ENCODE results near the gene TIMM22. TPM values are rescaled to one million over a fixed set of nuclear protein-coding genes. Genes with fewer than 3 reads are reported as not detected.

TIMM22 gene
- total RNA-seq, 1 donor from 2014 or later, result 9.3 TPM

DNA sequence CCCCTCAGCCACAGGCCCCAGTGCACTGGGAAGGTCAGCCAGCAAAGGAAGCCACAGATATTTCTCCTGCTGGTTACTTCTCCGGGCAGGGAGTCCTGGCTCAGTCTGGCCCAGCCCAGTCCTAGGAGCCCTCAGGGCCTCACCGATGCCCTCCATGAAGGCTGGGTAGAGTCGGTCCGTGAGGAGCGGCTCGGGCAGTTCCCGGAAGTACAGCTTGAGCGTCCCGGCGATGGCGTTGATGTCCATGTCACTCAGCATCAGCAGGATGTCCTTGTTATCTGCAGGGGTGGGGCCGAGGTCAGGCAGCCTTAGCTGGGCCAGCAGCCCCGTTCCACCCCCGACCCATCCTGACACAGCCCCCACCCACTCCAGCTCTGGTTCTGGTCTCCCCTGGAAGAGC is 13.7 kb downstream of the TIMM22 start:
- ATAC-seq (no peak), DNase-seq (ENCODE audit: low spot score) (no peak)
- intact Hi-C loops (cut with DNase I), result no loop called here

DNA sequence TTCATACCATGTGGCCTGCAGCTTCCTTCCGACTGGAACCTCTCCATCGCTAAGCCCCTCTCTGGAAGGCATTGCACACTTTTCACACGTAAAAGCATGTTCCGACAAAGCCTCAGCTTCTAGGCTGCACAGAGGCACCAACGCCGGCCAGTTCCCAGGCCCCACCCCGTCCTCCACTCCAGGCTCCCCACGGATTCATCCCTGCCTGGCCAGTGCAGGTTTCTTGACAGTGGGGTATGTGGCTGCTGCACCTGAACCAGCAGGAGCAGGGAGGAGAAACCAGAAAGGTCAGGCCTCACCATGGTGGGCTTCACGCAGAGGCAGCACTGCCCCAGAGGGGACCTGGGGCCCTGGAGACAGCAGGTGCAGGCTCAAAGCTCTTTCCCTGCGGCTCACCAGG is 14.2 kb downstream of the TIMM22 start:
- DNase-seq (ENCODE audit: low spot score) (no peak), ATAC-seq (no peak)
- intact Hi-C loops (cut with DNase I), result no loop called here

GRCh38 chr17:1011760-1012735 is 15.1 kb downstream of the TIMM22 start:
- no peak for DNase-seq (ENCODE audit: low spot score)
- no peak for ATAC-seq
- intact Hi-C loops (cut with DNase I), result no loop called here

GRCh38 chr17:1012823-1013728 is 16.1 kb downstream of the TIMM22 start:
- intact Hi-C loops (cut with DNase I), result no loop called here
- DNase-seq (ENCODE audit: low spot score) (no peak), ATAC-seq (no peak)

GRCh38 chr17:1013729-1014090 is 16.8 kb downstream of the TIMM22 start:
- DNase-seq (ENCODE audit: low spot score), result no peak
- intact Hi-C loops (cut with DNase I), result no loop called here
- no peak for ATAC-seq

GRCh38 chr17:1018547-1018946 is 21.6 kb downstream of the TIMM22 start:
- DNase-seq (ENCODE audit: low spot score), result no peak
- intact Hi-C loops (cut with DNase I), result no loop called here
- no peak for ATAC-seq

DNA sequence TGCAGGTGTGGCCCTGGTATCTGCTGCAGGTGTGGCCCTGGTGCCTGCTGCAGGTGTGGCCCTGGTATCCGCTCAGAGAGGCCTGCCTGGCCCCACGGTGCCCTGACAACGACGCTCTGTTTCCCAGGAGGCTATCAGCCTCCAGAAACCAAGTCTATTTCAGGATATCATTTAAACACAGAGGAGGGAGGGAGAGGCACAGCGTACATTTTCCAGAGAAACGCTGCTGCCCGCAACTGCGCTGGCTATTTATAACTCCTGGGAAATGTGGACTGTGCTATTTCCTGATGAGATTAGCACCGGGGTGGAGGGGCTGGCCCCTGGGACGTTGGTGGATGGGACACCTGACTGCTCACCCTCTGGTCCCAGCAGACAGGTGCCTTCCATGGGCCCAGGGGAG is 22.5 kb downstream of the TIMM22 start:
- intact Hi-C loops (cut with DNase I), result no loop called here
- no peak for ATAC-seq
- DNase-seq (ENCODE audit: low spot score), result no peak

GRCh38 chr17:1021147-1021546 is 24.2 kb downstream of the TIMM22 start:
- no peak for ATAC-seq
- DNase-seq (ENCODE audit: low spot score), result no peak
- intact Hi-C loops (cut with DNase I), result no loop called here

- intact Hi-C loops (cut with DNase I), result no loop called here
- peak; percentile 35 for ATAC-seq
Measured at GRCh38 chr17:1022278-1023024, 25.5 kb downstream of the TIMM22 start.

DNA sequence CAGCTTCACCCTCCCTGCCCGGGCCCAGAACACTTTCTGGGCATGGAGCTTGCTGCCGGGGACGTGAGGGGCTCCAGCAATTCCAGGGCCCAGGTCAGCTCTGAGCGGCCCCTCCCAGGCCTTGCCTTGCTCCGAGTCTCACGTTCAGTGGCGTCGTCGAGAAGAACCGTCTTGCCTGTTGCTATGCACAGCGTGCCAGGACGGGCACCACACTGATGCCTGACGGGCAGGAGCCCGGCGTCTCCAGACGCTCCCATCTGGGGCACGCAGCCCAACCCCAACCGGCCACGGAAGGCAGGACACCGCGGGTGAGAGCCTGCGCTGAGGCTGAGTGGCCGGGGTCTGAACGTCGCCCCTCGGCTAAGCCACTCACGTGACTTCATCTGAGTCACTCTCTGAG is 27.1 kb downstream of the TIMM22 start:
- DNase-seq (ENCODE audit: low spot score) (no peak), ATAC-seq (no peak)
- intact Hi-C loops (cut with DNase I), result no loop called here

More at GRCh38 chr17:1022278-1023024, 25.5 kb downstream of the TIMM22 start:
- DNase-seq (ENCODE audit: low spot score), result no peak

DNA sequence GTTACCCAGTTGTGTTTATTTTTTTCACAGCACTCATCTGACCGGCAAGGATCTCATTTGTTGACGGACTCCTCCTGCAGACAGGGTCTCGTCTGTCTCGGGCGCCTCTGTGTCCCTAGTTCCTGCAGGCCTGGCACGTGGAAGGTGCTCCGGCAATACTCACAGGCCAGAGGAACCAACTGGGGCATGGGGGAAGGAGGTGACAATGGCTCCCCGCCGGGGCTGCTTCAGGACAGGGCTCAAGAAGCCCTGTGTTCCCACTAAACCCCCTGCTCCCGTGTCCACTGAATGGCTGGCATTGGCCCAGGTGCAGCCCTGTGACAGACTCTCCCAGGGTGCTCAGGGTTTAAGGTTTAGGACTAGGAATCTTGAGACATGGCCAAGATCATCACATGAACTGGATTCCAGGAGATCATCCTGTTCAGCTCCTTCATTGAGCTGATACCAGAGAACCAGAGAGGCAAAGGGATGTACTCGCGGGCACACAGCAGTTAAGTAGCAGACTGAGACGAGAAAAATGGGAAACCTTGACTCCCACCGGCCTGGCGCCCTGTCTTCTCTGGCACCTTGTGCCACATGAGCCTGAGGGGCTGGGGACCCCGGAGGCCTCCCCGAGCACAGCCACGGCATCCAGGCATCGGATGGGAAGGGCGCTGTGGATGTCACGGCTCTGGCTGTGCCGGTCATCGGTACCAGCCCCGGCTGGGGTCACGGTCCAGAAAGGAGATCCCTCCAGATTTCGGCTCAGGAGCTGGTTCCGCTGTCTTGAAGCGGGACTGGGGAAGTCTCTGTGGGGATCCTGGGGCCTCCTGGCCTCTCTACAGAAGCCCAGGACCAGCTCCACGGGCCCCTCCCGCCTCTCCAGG is 29.0 kb downstream of the TIMM22 start:
- intact Hi-C loops (cut with DNase I), result no loop called here

DNA sequence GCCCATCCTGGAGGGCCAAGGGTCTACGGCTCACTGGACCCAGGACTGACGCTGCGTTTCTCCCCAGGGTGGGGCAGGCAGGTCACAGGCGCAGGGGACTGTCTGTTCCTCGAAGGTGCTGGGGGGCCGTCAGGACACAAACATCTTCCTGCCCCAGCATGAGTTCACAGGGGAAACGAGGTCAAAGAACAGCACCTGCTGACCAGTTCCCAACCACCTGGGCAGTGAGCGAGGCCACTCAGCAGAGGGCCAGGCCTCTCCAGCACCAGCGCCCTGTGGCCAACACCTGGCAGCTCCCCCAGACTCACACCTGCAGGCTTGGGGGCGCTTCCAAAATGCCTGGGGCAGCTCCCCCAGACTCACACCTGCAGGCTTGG is 29.7 kb downstream of the TIMM22 start:
- intact Hi-C loops (cut with DNase I), result no loop called here
- no peak for ATAC-seq
- no peak for DNase-seq (ENCODE audit: low spot score)

More for the DNA sequence above, 29.0 kb downstream of the TIMM22 start:
- no peak for DNase-seq (ENCODE audit: low spot score)
- ATAC-seq, result no peak

- DNase-seq (ENCODE audit: low spot score) (no peak), ATAC-seq (no peak)
- intact Hi-C loops (cut with DNase I), result no loop called here
Measured at GRCh38 chr17:1027044-1027443, 30.1 kb downstream of the TIMM22 start.

GRCh38 chr17:1029196-1029921 is 32.4 kb downstream of the TIMM22 start:
- ATAC-seq, result peak; percentile 63
- intact Hi-C loops (cut with DNase I), result no loop called here
- no peak for DNase-seq (ENCODE audit: low spot score)

- ATAC-seq (peak; percentile 8), DNase-seq (ENCODE audit: low spot score) (no peak)
- intact Hi-C loops (cut with DNase I), result no loop called here
Measured at GRCh38 chr17:1029922-1030644, 33.2 kb downstream of the TIMM22 start.

GRCh38 chr17:1030684-1031532 is 34.0 kb downstream of the TIMM22 start:
- intact Hi-C loops (cut with DNase I), result no loop called here
- DNase-seq (ENCODE audit: low spot score), result no peak
- peak; percentile 44 for ATAC-seq

Data from sciatic nerve (tissue), 2 donors.